CD4-positive, alpha-beta memory T cell (primary cell): Measurements from ENCODE around the gene TXNRD3. TPM values are rescaled to one million over a fixed set of nuclear protein-coding genes. Genes with fewer than 3 reads are reported as not detected.

Source experiments
- CTCF ChIA-PET: fragments of 350-600 bp; sonication (Branson Sonifier 250); formaldehyde crosslinking; loops from one replicate; lab custom pipeline; 2021; ENCODE audit warnings: inconsistent platforms; ENCODE audit not compliant: partially characterized antibody; lab: Charles Lee
- POLR2A ChIA-PET: fragments of 350-600 bp; sonication (Branson Sonifier 250); formaldehyde crosslinking; loops from one replicate; lab custom pipeline; 2021; ENCODE audit not compliant: partially characterized antibody; lab: Charles Lee
- DNase-seq, 5 donors: peaks; one replicate each; pipeline versions ENCODE4 v3.0.0 to v3.0.0-alpha.2; 2020 to 2022; ENCODE audit warnings: mixed read lengths in 1 of 5
- H3K27ac ChIP-seq: one replicate; pipeline ENCODE4 v1.7.0; 2013; ENCODE audit warnings: low read depth, low read length
- H3K27me3 ChIP-seq: 2 replicates; pipeline ENCODE4 v1.7.0; 2013; ENCODE audit warnings: mild to moderate bottlenecking, low read length, moderate library complexity; ENCODE audit not compliant: insufficient read depth
- H3K36me3 ChIP-seq: 2 replicates; pipeline ENCODE4 v1.7.0; 2013; ENCODE audit warnings: mild to moderate bottlenecking, low read length, moderate library complexity; ENCODE audit not compliant: insufficient read depth
- H3K4me1 ChIP-seq: 2 replicates; pipeline ENCODE4 v1.7.0; 2013; ENCODE audit warnings: mild to moderate bottlenecking, low read length, moderate library complexity; ENCODE audit not compliant: insufficient read depth
- H3K4me3 ChIP-seq, 2 donors: one replicate each; pipeline ENCODE4 v1.7.0; 2013; ENCODE audit warnings: low read length in 2 of 2, mild to moderate bottlenecking in 1 of 2
- H3K9me3 ChIP-seq, 2 donors: one replicate each; pipeline ENCODE4 v1.7.0; 2013; ENCODE audit warnings: low read length in 2 of 2, control low read depth in 1 of 2; ENCODE audit not compliant: control insufficient read depth in 1 of 2
- H3K27ac Mint-ChIP-seq, 7 donors: one replicate each; pipeline ENCODE4 v1.8.0; 2020 to 2021; ENCODE audit warnings: mixed read lengths in 7 of 7, mild to moderate bottlenecking in 6 of 7, inconsistent platforms in 3 of 7, moderate library complexity in 3 of 7
- H3K27me3 Mint-ChIP-seq, 2 donors: one replicate each; pipeline ENCODE4 v1.8.0; 2020 to 2021; ENCODE audit warnings: mixed read lengths in 2 of 2
- H3K36me3 Mint-ChIP-seq, 2 donors: one replicate each; pipeline ENCODE4 v1.8.0; 2020 to 2021; ENCODE audit warnings: mixed read lengths in 2 of 2, inconsistent platforms in 1 of 2, mild to moderate bottlenecking in 1 of 2
- H3K4me1 Mint-ChIP-seq, 4 donors: one replicate each; pipeline ENCODE4 v1.8.0; 2020 to 2021; ENCODE audit warnings: mixed read lengths in 4 of 4, mild to moderate bottlenecking in 1 of 4
- H3K4me3 Mint-ChIP-seq, 8 donors: one replicate each; pipeline ENCODE4 v1.8.0; 2020 to 2021; ENCODE audit warnings: mixed read lengths in 8 of 8, mild to moderate bottlenecking in 7 of 8, moderate library complexity in 6 of 8, inconsistent platforms in 3 of 8
- H3K9me3 Mint-ChIP-seq, 8 donors: one replicate each; pipeline ENCODE4 v1.8.0; 2020 to 2021; ENCODE audit warnings: mixed read lengths in 8 of 8, mild to moderate bottlenecking in 5 of 8, inconsistent platforms in 3 of 8, moderate library complexity in 1 of 8
- intact Hi-C: fragments of 100-400 bp; cut with micrococcal nuclease; formaldehyde crosslinking; loops from one replicate; pipeline ENCODE4 v1.15.1; 2023
- polyA plus RNA-seq, 2 donors: library from polyadenylated mRNA; unstranded; fragments of 300-500 nt; fragmentation: Illumina TruSeq; gene quantifications; one replicate each; pipeline ENCODE4 v1.2.3, GENCODE V29; 2021
- total RNA-seq, 2 experiments: library from RNA; stranded (reverse); gene quantifications; one replicate each; pipeline ENCODE4 v1.2.3, GENCODE V29; 2021

TXNRD3 gene
- total and polyA plus RNA-seq, 4 experiments from 2014 or later, result 0.77 to 1.0 (median 0.92) TPM

- Histone ChIP-seq H3K27me3 (no peaks in the 10 kb centered on the region), H3K4me1 (no peaks in the 10 kb centered on the region), H3K9me3 (no peaks in the 10 kb centered on the region), H3K27ac (no peak overlapping the region), H3K36me3 (no peaks in the 10 kb centered on the region), H3K4me3 (no peak overlapping the region)
- H3K4me3 Mint-ChIP-seq, result no peak overlapping the region
- no peak for DNase-seq
- POLR2A ChIA-PET, result no interaction called here
- no peak overlapping the region for H3K27ac Mint-ChIP-seq
- H3K27me3 Mint-ChIP-seq, result peaks cover 22 to 24% of the 10 kb centered on the region in 2 donors
- intact Hi-C loops, result no loop called here
- CTCF ChIA-PET, result no interaction called here
- peaks cover 0 to 7% (median 0%) of the 10 kb centered on the region in 8 donors for H3K9me3 Mint-ChIP-seq
- H3K4me1 Mint-ChIP-seq, result no peaks in the 10 kb centered on the region
- no peaks in the 10 kb centered on the region for H3K36me3 Mint-ChIP-seq
Measured at GRCh38 chr3:126691765-126692164, 36.8 kb upstream of the TXNRD3 start.

- H3K4me1 Mint-ChIP-seq, result no peaks in the 10 kb centered on the region
- Histone ChIP-seq H3K4me3 (no peak overlapping the region), H3K36me3 (no peaks in the 10 kb centered on the region), H3K27ac (no peak overlapping the region), H3K9me3 (no peaks in the 10 kb centered on the region), H3K4me1 (no peaks in the 10 kb centered on the region), H3K27me3 (no peaks in the 10 kb centered on the region)
- DNase-seq, result no peak
- peaks cover 3 to 4% of the 10 kb centered on the region in 2 donors for H3K27me3 Mint-ChIP-seq
- no peaks in the 10 kb centered on the region for H3K36me3 Mint-ChIP-seq
- no peaks in the 10 kb centered on the region for H3K9me3 Mint-ChIP-seq
- POLR2A ChIA-PET, result no interaction called here
- CTCF ChIA-PET, result no interaction called here
- H3K27ac Mint-ChIP-seq, result no peak overlapping the region
- intact Hi-C loops, result no loop called here
- H3K4me3 Mint-ChIP-seq, result no peak overlapping the region
Measured at GRCh38 chr3:126685493-126685892, 30.6 kb upstream of the TXNRD3 start.

- Mint-ChIP-seq H3K27ac (no peak overlapping the region), H3K9me3 (no peaks in the 10 kb centered on the region), H3K36me3 (no peaks in the 10 kb centered on the region), H3K27me3 (peaks cover 0 to 4% of the 10 kb centered on the region in 2 donors), H3K4me3 (no peak overlapping the region), H3K4me1 (no peaks in the 10 kb centered on the region)
- no peak for DNase-seq
- Histone ChIP-seq H3K4me1 (no peaks in the 10 kb centered on the region), H3K36me3 (no peaks in the 10 kb centered on the region), H3K27me3 (no peaks in the 10 kb centered on the region), H3K4me3 (no peak overlapping the region), H3K9me3 (no peaks in the 10 kb centered on the region), H3K27ac (no peak overlapping the region)
- ChIA-PET POLR2A (no interaction called here), CTCF (interaction anchor here (2.6 kb wide), 1 partner anchor 863 kb away, joined by 15 read pairs; no protein-coding TSS in a partner anchor)
- intact Hi-C loops, result no loop called here
Measured at GRCh38 chr3:126685021-126685420, 30.1 kb upstream of the TXNRD3 start.

- Mint-ChIP-seq H3K36me3 (no peaks in the 10 kb centered on the region), H3K4me3 (no peak overlapping the region), H3K27ac (no peak overlapping the region), H3K4me1 (no peaks in the 10 kb centered on the region), H3K27me3 (peaks cover 0 to 2% of the 10 kb centered on the region in 2 donors), H3K9me3 (no peaks in the 10 kb centered on the region)
- no peak for DNase-seq
- Histone ChIP-seq H3K9me3 (no peaks in the 10 kb centered on the region), H3K36me3 (no peaks in the 10 kb centered on the region), H3K4me3 (no peak overlapping the region), H3K27ac (no peak overlapping the region), H3K4me1 (no peaks in the 10 kb centered on the region), H3K27me3 (no peaks in the 10 kb centered on the region)
- intact Hi-C loops, result no loop called here
- ChIA-PET CTCF (interaction anchor here (0.6 to 2.6 kb wide), 4 partner anchors 10 to 1008 kb away, joined by 3 to 15 read pairs (median 4); no protein-coding TSS in a partner anchor), POLR2A (no interaction called here)
Measured at GRCh38 chr3:126684218-126684751, 29.4 kb upstream of the TXNRD3 start.

GRCh38 chr3:126683069-126683468 is 28.1 kb upstream of the TXNRD3 start:
- ChIA-PET POLR2A (no interaction called here), CTCF (interaction anchor here (1.7 to 2.6 kb wide), 3 partner anchors 9 to 865 kb away, joined by 3 to 15 read pairs (median 5); no protein-coding TSS in a partner anchor)
- H3K27ac Mint-ChIP-seq, result no peak overlapping the region

GRCh38 chr3:126682009-126682408 is 27.1 kb upstream of the TXNRD3 start:
- H3K27me3 Mint-ChIP-seq, result peaks cover 3 to 12% of the 10 kb centered on the region in 2 donors
- no peaks in the 10 kb centered on the region for H3K27me3 ChIP-seq
- DNase-seq, result no peak
- H3K4me1 ChIP-seq, result peaks cover 3% of the 10 kb centered on the region
- H3K4me3 ChIP-seq, result no peak overlapping the region
- no peaks in the 10 kb centered on the region for H3K36me3 ChIP-seq
- H3K9me3 Mint-ChIP-seq, result no peaks in the 10 kb centered on the region
- ChIA-PET CTCF (interaction anchor here (1.4 to 6.5 kb wide), 7 partner anchors 9 to 866 kb away, joined by 3 to 90 read pairs (median 5); no protein-coding TSS in a partner anchor), POLR2A (no interaction called here)
- no peak overlapping the region for H3K27ac Mint-ChIP-seq
- intact Hi-C loops, result no loop called here
- peaks cover 0 to 8% (median 3%) of the 10 kb centered on the region in 4 donors for H3K4me1 Mint-ChIP-seq
- H3K4me3 Mint-ChIP-seq, result no peak overlapping the region
- H3K27ac ChIP-seq, result no peak overlapping the region
- no peaks in the 10 kb centered on the region for H3K9me3 ChIP-seq
- H3K36me3 Mint-ChIP-seq, result no peaks in the 10 kb centered on the region

More at GRCh38 chr3:126683069-126683468, 28.1 kb upstream of the TXNRD3 start:
- Histone ChIP-seq H3K4me1 (peaks cover 3% of the 10 kb centered on the region), H3K27me3 (no peaks in the 10 kb centered on the region), H3K36me3 (no peaks in the 10 kb centered on the region), H3K9me3 (no peaks in the 10 kb centered on the region), H3K4me3 (no peak overlapping the region), H3K27ac (no peak overlapping the region)
- H3K27me3 Mint-ChIP-seq, result peaks cover 3 to 6% of the 10 kb centered on the region in 2 donors
- H3K36me3 Mint-ChIP-seq, result no peaks in the 10 kb centered on the region
- DNase-seq, result no peak
- no peaks in the 10 kb centered on the region for H3K9me3 Mint-ChIP-seq
- H3K4me3 Mint-ChIP-seq, result no peak overlapping the region
- intact Hi-C loops, result no loop called here
- H3K4me1 Mint-ChIP-seq, result peaks cover 0 to 8% (median 3%) of the 10 kb centered on the region in 4 donors

GRCh38 chr3:126680667-126681055 is 25.7 kb upstream of the TXNRD3 start:
- ChIA-PET POLR2A (interaction anchor here (1.1 kb wide), 1 partner anchor 866 kb away, joined by 4 read pairs; no protein-coding TSS in a partner anchor), CTCF (interaction anchor here (1.0 to 6.5 kb wide), 13 partner anchors 7 to 1187 kb away, joined by 3 to 90 read pairs (median 6); partner anchors contain the start of gene CHCHD6)
- H3K4me1 Mint-ChIP-seq, result peaks cover 0 to 8% (median 3%) of the 10 kb centered on the region in 4 donors
- intact Hi-C loops, result no loop called here
- H3K27ac Mint-ChIP-seq, result no peak overlapping the region
- H3K36me3 Mint-ChIP-seq, result no peaks in the 10 kb centered on the region
- H3K9me3 Mint-ChIP-seq, result no peaks in the 10 kb centered on the region
- Histone ChIP-seq H3K27me3 (no peaks in the 10 kb centered on the region), H3K27ac (no peak overlapping the region), H3K9me3 (no peaks in the 10 kb centered on the region), H3K4me1 (peaks cover 3% of the 10 kb centered on the region), H3K4me3 (no peak overlapping the region), H3K36me3 (no peaks in the 10 kb centered on the region)
- peaks cover 3 to 23% of the 10 kb centered on the region in 2 donors for H3K27me3 Mint-ChIP-seq
- no peak for DNase-seq
- H3K4me3 Mint-ChIP-seq, result no peak overlapping the region
